Stimulated activated CD8-positive, alpha-beta memory T cell treated with anti-CD3 and anti-CD28 coated beads, Interleukin-12 subunit alpha, Interleukin-12 subunit beta, amount 100 ng/mL, for 24 hours (primary cell): Measurements from ENCODE around the gene RASGRP4.
"Not testable (repeated sequence)": the region's sequence is repeated elsewhere in the genome, so short reads cannot be mapped to it uniquely, and the experiment has no call there.

Source experiments
- DNase-seq: peaks from one replicate; pipeline ENCODE4 v3.0.0-alpha.2; 2020; ENCODE audit errors: extremely low read depth

The RASGRP4 gene

GRCh38 chr19:38374332-38375097, 51.5 kb downstream of the RASGRP4 start, which contains the start of gene PSMD8:
Gene PSMD8 (plus strand): TSS chr19:38374571. CDS start chr19:38374602, 31 bp downstream.
- peak; percentile 94 for DNase-seq

- DNase-seq, result no peak
Measured at GRCh38 chr19:38373907-38374331, 52.1 kb downstream of the RASGRP4 start.

DNA sequence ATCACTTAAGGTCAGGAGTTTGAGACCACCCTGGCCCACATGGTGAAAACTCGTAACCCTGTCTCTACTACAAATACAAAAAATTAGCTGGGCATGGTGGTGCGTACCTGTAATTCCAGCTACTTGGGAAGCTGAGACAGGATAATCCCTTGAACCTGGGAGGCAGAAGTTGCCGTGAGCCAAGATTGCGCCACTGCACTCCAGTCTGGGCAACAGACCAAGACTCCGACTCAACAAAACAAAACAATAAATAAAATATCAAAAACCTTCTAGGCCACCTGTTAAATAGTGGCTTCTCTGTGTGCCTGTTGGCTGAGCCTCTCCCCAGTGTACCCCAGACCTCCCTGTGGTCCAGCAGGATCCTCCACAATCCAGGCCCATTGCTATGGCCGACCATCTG, 54.9 kb downstream of the RASGRP4 start:
- no peak for DNase-seq

GRCh38 chr19:38370299-38370698, 55.7 kb downstream of the RASGRP4 start:
- no peak for DNase-seq

GRCh38 chr19:38369584-38369983, 56.4 kb downstream of the RASGRP4 start:
- DNase-seq, result no peak

DNA sequence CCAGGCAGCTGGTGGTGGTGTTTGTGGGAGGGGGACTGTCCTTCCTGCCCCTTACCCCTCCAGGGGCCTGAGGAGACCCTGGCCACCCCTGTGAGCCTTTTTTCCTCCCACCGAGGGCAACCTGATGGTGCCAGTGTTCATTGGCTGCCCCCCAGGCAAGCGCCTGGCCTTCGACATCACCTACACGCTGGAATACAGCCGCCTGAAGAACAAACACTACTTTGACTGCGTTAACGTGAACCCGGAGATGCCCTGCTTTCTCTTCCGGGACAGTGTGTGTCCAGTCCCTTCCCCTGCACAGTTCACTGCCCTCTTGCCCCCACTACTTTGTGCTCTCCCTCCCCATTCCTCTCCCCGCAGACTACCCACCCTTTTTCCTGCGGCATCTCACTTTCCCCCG, 59.0 kb downstream of the RASGRP4 start:
- DNase-seq, result no peak

DNA sequence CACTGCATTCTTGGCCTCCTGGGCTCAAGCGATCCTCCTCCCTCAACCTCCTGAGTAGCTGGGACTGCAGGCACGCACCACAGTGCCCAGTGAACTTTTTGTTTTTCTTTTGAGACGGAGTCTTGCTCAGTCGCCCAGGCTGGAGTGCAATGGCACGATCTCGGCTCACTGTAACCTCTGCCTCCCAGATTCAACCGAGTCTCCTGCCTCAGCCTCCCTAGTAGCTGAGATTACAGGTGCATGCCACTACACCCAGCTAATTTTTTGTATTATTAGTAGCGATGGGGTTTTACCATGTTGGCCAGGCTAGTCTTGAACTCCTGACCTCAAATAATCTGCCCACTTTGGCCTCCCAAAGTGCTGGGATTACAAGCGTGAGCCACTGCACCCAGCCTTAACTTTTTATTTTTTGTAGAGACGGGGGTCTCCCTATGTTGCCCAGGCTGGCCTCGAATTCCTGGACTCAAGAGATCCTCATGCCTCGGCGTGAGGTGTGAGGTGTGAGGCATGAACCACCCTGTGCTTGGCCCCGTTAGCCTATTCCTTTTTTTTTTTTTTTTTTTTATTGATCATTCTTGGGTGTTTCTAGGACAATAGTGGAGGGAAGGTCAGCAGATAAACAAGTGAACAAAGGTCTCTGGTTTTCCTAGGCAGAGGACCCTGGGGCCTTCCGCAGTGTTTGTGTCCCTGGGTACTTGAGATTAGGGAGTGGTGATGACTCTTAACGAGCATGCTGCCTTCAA, 62.9 kb downstream of the RASGRP4 start:
- DNase-seq, result not testable (repeated sequence)

DNA sequence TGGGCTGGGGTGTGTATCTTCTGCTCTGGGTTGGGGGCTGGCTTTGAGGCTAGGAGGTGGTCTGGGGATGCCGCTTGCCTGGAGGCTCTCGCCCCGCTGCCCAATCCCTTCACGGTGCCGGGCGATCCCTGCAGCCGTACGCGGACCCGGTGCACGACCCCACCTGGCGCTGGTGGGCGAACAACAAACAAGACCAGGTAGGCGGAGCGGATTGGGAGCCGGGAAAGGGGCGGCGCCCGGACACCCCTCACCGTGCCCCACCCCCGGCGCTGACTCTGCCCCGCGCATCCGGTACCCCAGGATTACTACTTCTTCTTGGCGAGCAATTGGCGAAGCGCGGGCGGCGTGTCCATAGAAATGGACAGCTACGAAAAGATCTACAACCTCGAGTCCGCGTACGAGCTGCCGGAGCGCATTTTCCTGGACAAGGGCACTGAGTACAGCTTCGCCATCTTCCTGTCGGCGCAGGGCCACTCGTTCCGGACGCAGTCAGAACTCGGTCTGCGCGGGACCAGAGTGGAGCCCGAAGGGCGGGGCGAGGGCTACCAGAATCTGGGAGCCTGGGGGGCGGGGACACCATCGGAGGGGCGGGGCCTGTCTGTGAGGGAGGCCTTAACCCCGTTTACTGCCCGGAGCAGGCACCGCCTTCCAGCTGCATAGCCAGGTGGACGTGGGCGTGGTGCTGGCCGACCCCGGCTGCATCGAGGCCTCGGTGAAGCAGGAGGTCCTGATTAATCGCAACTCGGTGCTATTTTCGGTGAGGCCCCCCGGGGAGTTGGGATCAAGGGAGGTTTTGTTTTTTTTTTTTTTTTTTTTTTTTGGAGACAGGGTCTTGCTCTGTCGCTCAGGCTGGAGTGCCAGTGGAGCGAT, 63.7 kb downstream of the RASGRP4 start:
- DNase-seq, result peak; percentile 52

GRCh38 chr19:38361633-38362075, 64.4 kb downstream of the RASGRP4 start:
- peak; percentile 46 for DNase-seq

GRCh38 chr19:38360839-38361631, 65.0 kb downstream of the RASGRP4 start:
- no peak for DNase-seq

DNA sequence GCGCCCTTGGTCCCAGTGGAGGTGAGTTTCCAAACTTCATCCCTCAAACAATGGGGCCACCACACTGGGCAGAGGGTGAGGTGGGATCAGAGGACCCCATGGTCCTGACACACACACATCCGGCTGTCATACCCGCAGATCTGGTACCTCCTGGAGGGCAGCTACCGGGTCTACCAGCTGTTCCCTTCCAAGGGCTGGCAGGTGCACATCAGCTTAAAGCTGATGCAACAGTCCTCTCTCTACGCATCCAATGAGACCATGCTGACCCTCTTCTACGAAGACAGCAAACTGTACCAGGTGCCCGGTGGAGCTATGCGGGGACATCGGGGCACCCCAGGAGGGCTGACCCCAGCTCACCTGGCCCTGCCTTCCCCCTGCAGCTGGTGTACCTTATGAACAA, 65.7 kb downstream of the RASGRP4 start:
- no peak for DNase-seq

GRCh38 chr19:38359242-38360021, 66.6 kb downstream of the RASGRP4 start:
- no peak for DNase-seq
